ENCODE results near the gene HSD11B2.

Gene HSD11B2

DNA sequence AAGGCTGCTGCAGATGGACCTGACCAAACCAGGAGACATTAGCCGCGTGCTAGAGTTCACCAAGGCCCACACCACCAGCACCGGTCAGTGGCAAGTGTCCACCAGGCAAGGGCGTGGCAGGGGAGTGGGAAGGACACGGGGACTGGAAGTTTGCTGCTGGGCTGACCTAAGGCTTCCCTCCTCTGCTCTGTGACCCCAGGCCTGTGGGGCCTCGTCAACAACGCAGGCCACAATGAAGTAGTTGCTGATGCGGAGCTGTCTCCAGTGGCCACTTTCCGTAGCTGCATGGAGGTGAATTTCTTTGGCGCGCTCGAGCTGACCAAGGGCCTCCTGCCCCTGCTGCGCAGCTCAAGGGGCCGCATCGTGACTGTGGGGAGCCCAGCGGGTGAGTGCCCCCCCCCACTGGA, 4.8 kb downstream of the HSD11B2 start:
- DNase-seq (ENCODE audit: low spot score): no peak

DNA sequence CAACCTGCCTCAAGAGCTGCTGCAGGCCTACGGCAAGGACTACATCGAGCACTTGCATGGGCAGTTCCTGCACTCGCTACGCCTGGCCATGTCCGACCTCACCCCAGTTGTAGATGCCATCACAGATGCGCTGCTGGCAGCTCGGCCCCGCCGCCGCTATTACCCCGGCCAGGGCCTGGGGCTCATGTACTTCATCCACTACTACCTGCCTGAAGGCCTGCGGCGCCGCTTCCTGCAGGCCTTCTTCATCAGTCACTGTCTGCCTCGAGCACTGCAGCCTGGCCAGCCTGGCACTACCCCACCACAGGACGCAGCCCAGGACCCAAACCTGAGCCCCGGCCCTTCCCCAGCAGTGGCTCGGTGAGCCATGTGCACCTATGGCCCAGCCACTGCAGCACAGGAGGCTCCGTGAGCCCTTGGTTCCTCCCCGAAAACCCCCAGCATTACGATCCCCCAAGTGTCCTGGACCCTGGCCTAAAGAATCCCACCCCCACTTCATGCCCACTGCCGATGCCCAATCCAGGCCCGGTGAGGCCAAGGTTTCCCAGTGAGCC, 5.8 kb downstream of the HSD11B2 start:
- no peak for DNase-seq (ENCODE audit: low spot score)

DNA sequence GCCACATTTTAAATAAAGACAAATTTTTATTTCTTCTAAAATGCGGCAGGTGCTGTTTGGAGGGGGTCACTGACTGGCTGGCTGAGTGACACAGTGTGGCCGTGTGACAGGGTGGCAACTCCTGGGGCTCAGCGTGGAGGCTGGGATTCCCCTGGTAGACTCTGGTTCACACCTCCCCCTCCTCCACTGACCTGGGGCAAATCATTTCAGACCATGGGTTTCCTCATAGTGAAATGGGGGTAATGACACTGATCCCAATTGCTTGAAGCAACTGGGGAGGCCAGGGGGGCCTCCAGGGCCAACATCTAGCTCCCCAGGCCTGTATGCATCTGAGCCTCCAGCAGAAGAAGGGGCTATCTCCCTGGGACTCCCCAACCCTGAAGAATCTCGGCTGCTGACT, 6.6 kb downstream of the HSD11B2 start:
- no peak for DNase-seq (ENCODE audit: low spot score)

DNA sequence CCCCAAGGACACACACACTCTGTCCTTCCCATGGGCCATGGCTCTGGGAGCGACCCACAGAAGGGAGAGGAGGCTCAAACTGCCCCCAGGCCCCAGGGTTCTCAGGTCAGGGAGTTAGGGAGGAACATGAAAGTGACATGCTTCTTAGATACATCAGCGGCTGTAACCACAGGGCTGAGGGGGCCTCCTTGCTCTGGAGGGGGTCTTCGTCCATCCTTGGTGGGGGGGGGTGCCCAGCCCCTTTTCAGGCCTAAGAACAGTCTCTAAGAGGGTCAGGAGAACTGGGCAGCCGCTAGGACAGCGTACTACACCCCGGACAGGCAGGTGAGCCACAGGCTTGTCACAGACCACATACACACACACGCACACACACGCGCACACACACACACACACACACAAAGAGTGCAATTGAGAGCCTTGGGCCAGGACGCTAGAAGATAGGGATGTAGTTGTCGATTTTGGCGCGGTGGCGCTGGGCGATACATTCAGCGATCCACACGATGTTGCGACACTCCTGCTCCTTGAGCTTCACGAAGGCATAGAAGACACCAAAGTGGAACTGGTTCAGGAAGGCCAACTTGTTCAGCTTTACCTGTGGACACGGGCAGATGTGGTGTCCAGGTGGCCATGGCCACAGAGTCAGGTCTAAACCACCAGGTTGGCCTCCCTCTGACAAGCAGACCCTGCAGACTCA, 7.3 kb downstream of the HSD11B2 start:
- DNase-seq (ENCODE audit: low spot score): no peak

DNA sequence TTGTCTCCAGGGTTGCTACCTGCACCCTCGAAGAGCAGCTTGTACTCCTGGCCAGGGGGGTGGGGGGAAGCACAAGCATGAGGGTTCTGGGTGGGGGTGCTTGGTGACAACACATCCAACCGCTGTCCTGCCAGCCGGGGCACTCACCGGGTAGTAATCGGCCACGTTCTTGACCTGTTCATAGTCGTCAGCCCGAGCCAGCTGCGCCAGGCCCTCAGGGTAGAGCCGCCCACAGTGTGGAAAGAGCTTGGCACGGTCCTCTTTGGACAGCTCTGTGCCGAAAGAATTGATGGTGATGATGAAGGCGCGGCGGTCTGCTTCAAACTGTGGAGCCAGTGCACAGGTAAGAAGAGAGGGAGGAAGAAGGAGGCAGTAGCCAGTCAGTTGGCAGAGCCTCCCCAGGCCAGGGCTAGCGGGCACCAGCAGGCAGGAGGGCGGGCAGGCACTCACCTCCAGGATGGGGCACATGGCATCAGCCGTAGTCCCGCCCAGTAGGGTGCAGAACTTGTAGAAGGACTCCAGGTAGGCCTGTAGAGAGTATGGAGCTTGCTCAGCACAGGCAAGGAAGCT, 8.0 kb downstream of the HSD11B2 start:
- DNase-seq (ENCODE audit: low spot score): no peak

DNA sequence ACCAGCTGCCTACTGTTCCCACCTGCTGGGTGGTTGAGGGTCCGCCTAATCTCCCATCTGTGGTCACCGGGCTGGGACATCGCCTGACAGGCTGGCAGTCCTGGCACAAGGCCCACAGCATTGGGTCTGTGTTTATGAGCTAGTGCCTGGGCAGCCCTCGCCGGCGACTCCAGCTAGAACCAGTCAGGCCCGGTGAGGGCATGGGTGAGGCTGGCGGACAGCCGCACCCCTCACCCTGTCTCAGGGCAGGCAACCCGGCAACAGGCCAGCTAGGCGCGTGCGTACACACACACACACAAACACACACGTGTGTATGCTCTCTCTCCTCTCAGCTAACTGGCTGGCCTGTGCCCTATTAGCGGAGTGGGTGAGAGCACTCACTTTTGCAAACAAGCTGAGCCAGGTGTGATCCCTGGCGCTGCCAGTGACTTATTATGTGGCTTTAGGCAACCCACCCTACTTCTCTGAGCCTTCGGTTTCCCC, 10.4 kb downstream of the HSD11B2 start:
- DNase-seq (ENCODE audit: low spot score): peak; percentile 53

DNA sequence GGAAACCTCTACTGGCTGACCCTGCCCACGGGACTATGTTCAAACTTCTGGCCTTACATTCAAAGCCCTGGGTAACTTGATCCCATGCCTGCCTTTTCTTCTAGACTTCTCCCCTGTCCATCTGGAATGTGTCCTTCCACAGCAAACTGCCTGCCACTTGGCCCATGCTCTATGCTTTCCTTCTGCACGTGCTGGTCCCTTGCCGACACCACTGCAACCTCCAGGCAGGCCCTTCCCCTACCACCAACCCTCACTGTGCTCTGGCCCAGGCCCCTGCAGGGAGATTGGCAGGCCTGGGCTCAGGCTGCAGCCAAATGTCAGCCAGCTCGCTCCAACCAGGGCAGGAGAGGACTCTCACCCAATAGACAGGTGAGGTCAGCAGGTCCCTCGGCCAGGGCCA, 11.0 kb downstream of the HSD11B2 start:
- no peak for DNase-seq (ENCODE audit: low spot score)

DNA sequence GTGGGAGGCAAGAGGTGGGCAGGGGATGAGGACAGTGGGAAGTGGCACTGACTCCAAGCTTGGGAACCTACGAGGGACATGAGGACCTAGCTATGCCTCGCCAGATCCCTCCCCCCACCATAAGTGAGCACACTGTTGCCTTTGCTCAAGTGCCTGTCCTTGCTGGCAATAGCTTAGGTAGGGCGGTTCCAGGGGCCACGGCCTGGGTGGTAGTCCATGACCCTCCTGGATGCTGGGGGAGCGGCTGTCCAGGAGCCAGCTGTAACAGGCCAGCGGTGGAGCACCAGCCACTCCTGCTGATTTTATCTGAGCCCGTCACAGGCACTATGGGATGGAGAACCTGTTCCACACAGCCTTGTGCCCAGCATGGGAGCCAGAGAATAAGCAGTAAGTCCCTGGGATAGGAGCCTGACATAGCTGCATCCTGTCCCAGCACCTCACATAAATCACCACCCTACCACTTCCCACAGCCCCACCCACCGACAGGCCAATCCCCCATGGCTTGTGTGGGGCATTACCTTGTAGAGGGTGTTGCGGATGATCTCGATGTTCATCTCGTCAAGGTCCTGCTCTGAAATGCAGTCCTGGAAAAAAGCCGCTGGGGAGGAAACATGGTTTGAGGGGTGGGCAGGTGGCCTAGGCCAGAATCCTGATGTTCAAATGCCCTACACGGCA, 11.8 kb downstream of the HSD11B2 start:
- DNase-seq (ENCODE audit: low spot score): no peak

DNA sequence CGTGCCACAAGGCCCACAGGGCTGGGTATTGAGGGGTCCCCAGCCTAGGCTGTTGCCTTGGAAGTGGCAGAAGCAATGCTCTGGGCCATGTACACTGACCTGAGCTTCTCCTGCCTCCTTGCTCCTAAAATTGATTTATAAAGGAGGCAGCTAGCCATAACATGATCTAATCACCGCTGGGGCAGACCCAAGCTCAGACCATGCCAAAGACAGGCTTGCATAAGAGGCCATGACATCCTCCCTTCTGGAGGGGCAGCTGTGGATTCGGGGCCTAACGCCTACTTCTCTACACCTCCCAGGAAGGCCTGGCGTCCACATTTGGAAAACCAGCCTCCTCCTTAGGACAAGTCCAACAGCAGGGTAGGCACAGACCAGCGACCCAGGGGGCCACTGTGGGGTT, 12.3 kb downstream of the HSD11B2 start:
- no peak for DNase-seq (ENCODE audit: low spot score)

DNA sequence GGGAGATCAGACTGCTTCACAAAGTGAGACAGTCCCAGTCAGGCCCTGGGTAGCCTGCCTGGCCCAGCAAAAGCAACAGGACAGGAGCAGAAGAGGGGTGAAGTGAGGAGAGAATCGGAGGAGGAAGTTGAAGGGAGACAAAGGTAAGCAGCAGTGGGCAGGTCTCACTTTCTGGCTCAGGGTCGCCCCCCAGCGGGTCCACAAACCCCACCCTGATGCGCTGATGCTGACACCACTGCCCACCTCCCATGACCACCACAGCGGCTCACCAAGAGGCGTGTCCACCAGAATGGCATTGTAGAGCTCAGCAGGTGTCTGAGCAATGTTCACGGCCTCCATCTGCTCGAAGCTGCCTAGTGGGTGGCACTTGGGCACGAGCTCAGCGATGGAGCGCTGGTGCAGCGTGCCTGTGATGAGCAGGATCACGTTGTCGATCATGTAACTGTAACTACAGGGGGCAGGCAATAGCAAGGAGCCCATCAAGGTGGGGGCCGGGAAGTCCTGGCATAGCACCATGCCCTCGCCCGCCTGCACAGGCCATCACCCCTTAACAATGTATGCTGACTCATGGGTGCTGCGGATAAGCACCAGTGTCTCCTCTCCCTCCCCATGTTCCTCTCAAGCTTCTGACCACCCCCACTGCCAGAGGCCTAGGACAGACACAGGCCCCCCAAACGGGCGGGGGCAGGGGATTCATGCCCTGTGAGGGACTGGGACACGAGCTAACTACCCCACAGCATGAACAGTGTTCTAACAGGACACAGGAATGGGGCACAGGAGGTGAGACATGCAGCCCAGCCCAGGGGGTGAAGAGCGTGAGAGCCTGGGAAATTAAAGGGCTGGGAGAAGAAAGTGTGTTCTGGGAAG, 13.6 kb downstream of the HSD11B2 start:
- no peak for DNase-seq (ENCODE audit: low spot score)

DNA sequence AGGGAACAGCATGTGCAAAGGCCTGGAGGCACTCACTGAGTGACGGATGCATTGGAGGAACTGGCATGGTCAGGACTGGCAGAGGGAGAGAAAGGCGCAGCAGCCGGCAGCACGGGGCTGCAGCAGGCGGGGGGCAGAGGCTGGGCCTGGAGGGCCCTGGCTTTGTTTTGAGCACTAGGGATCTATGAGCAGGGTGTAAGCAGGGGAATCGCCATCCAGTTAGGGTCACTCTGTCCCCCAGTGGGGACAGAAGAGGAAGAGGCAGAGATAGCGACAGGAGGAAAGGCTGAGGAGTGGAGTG, 14.2 kb downstream of the HSD11B2 start:
- DNase-seq (ENCODE audit: low spot score): no peak

DNA sequence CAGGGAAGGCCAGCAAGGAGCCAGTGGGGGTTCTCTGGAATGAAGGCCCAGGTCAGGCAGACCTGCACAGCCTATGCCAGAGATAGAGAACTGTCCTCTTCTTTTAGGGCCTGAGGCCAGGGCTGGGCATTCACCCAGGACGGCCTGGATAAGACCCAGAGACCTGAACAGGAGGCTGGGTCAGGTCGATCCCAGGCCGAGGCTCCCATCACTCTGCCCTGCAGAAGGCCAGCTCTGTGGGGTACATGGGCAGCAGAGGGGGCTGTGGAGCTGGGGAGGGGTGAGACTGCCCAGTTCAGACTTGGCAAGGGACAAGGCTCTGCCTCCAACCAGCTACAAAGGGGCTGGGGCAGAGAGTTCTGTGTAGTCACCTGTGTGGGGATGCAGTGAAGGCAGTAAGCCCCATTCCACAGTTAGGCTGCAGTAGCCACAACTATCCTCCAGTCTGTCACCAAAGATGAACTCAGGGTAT, 14.6 kb downstream of the HSD11B2 start:
- no peak for DNase-seq (ENCODE audit: low spot score)

DNA sequence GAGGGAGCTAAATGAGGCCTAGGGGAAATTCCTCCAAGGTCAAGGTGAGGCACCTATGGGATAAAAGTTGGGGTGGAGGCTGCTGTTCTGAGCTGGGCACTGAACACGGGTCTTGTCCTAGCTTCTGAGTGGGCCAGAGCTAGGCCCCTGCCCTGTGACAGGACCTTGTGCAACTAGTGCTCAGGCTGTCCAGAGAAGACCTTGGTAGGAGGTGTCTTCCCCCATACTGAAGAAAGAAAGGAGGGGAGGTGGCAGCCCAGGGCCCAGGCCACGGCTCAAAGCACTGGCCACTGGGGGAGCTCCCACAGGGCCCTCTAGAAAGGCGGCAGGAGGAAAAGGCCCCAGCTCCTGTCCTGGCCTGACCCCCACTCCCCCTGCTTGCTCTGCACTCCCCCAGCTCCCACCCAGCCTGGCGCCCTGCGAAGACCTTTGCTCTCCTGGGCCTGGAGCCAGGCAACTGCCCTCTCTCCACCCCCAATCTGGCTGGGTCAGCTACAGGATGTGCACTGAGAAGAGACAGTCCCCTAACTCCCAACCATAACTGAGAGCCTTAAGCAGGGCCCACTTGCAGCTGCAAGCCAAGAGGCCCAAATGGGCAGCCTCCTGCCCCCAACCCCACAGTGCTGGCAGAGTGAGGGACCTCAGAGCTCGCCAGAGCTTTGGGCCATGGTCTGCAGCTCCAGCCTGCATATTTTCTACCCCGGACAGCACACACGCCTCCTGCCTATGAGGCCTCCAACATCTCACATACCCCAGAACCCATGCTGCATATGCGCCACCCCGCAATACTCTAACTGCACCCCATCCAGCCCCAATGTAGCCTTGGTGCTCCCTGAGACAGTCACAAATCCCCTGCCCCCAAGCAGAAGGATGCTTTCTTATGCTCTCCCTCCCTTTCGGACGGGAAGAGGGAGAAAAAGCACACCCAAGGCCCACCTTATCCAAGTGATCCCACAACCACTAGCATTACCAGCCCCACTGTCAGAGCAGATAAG, 15.3 kb downstream of the HSD11B2 start:
- no peak for DNase-seq (ENCODE audit: low spot score)

DNA sequence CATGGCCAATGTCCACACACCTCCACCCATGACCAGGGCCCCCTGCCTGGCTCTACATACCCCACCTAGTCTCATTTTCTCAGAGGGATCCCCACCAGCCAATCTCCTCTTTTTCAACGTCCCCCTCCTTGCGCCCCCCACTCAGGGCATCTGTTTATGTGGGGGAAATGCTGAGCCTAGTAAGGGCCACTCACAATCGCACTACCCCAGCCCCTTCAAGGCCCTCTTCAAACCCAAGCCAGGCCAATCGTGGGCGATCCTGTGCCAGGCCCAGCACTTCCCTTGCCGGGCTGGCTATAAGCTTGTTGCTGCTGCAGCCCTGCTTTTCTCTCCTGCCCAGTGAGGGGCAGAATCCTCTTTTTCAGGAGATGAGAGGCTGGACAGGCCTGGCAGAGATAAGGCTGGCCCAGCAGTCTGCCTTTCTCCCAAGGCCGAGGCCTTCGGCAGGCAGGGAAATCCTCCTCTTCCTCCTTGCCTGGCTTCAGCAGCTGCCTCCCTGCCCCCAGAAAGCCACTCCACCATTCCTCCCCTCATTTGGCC, 16.1 kb downstream of the HSD11B2 start:
- no peak for DNase-seq (ENCODE audit: low spot score)

DNA sequence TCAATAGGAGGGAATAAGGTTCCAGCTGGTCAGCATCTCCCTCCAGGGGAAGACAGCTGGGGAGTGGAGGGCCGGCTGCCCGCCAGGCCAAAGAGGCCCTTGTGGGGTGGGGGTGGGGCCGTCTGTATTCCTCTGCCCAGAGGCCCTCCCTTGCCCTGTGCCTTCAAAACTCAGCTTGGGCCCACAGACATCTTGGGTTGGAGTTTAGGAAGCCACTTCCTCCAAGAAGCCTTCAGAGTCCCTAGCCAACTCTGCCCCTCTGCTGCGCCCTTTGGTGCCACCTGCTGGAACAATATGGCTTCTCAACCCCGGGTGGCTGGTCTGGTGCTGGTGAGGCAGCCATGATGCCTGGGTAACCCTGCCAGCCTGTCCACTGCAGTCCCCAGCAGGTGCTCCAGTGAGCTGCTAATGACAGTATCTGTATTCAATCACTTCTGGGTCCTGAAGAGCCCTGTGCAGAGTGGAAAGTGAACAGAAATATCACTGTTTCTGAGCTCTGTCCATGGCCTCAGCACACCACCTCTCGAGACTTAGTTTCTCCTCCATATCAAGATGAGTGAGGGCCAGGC, 16.7 kb downstream of the HSD11B2 start:
- DNase-seq (ENCODE audit: low spot score): no peak

DNA sequence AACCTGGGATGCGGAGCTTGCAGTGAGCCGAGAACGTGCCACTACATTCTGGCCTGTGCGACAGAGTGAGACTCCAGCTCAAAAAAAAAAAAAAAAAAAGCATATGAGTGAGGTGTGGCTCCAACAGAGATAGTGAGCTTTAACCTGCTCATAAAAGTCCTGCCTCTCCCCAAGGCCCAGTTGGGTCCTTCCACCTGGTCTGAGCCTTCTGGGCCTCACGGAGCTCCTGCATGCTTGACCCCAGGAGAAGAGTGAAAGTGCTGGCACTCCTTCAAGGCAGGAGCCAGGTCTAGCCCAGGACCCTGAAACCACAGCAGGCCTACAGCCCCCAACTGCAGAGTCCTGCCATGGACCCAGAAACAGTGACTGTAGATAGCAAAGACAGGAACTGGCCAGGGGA, 17.7 kb downstream of the HSD11B2 start:
- DNase-seq (ENCODE audit: low spot score): no peak

DNA sequence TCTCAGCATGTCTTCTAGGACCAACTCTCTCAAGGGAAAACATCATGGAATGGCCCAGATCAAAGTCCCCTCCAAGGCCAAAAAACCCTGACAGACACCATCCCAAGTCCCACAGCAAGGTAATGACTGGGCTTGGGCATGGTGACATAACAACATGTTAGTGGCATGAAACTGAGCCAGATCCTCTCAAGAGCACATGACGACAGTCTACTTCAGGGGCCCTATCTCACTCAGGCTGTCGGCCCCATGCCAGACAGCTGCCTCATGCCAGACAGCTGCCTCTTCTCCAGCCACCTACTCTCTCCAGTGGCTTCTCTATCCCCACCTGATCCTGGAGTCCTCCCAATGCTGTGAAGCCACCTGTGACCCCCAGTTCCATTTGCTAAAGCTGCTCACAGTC, 18.4 kb downstream of the HSD11B2 start:
- DNase-seq (ENCODE audit: low spot score): no peak

DNA sequence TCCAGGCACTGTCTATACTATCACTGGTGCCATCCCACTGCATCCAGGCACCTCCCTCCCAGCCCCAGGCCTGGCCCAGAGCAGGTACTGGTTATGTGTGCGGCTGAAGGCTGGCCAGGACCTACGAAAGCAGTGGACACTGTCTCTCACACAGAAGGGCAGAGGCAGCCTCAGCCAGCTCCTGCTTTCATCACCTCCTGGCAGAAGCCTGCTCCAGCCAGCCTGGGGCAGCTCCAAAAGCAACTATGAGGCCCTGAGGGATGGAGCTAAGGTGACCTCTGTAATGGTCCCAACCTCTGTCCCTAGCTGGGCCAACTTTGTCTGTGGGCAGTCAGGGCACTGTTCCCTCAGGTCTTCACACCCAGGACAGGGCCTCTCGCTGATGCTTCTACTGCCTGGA, 18.8 kb downstream of the HSD11B2 start:
- DNase-seq (ENCODE audit: low spot score): no peak

DNA sequence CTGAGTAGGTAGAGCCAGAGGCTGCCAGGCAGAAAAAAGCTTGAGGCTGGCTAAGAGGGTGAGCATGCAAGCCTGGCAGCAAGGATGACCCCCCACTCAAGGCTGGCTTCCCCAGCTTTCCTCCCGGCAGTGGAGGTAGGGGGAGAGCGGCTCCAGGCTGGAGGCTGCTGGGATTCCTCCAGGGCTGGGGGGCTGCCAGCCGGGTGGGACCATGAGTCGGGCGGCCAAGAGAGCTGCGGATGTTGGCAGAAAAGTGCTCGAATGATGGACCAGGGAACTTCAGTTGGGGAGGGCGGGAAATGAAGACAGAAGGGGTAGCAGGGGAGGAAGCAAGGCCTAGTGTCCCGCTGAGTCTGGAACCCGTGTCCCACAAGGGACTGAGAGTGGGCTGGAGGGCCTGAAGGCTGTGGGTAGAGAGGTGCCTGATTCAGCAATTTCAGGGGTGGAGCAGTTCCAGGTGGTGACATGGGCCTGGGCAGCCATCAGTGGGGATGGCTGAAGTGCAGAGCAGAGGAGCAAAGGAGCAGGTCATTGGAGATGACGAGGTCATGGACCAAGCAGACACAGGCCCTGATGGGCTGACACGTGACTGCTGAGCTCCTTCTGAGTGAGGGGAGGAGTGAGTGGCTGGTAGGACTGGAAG, 20.3 kb downstream of the HSD11B2 start:
- no peak for DNase-seq (ENCODE audit: low spot score)
